HepG2 (cell line): Measurements from ENCODE around the gene RAB30.

ENCODE experiments used
- ADNP ChIP-seq: sonication (generic); formaldehyde crosslinking; IDR thresholded peaks from 2 replicates; pipeline ENCODE4 v1.4.0; 2020; ENCODE audit warnings: missing genetic modification reagents
- CBFB ChIP-seq: sonication (generic); formaldehyde crosslinking; IDR thresholded peaks from 2 replicates; pipeline ENCODE4 v1.4.0; 2020; ENCODE audit warnings: missing genetic modification reagents
- ESRRA ChIP-seq: sonication (generic); formaldehyde crosslinking; IDR thresholded peaks from 2 replicates; pipeline ENCODE4 v1.5.1; 2020; ENCODE audit warnings: mild to moderate bottlenecking, low read depth, missing genetic modification reagents
- FOSL2 ChIP-seq: sonication (generic); formaldehyde crosslinking; IDR thresholded peaks from 2 replicates; pipeline ENCODE4 v1.4.0; 2020; ENCODE audit warnings: missing genetic modification reagents
- GLI4 ChIP-seq: sonication (generic); formaldehyde crosslinking; IDR thresholded peaks from 2 replicates; pipeline ENCODE4 v1.5.1; 2020; ENCODE audit warnings: missing genetic modification reagents, mild to moderate bottlenecking, moderate library complexity, borderline replicate concordance
- MYC ChIP-seq: sonication (generic); formaldehyde crosslinking; IDR thresholded peaks from 2 replicates; pipeline ENCODE4 v1.9.0; 2021; ENCODE audit warnings: missing genetic modification reagents, borderline replicate concordance
- TP53 ChIP-seq: sonication (generic); formaldehyde crosslinking; conservative IDR thresholded peaks from 2 replicates; pipeline ENCODE4 v1.4.0; 2020; ENCODE audit warnings: missing genetic modification reagents
- ZFX ChIP-seq: sonication (generic); formaldehyde crosslinking; IDR thresholded peaks from 2 replicates; pipeline ENCODE4 v1.4.0; 2020; ENCODE audit warnings: mild to moderate bottlenecking, low read depth, missing genetic modification reagents, moderate library complexity
- ZNF431 ChIP-seq: sonication (generic); formaldehyde crosslinking; IDR thresholded peaks from 2 replicates; pipeline ENCODE4 v1.9.0; 2022; ENCODE audit warnings: missing genetic modification reagents, low read depth, mild to moderate bottlenecking, borderline replicate concordance
- TF ChIP-seq, protein P1 (sequence below): conservative IDR thresholded peaks from 2 replicates; pipeline ENCODE4 v1.6.1; 2018; ENCODE audit warnings: missing genetic modification reagents
- TF ChIP-seq, protein P2 (sequence below), 2 experiments: sonication (generic) in 1 of 2; formaldehyde crosslinking in 1 of 2; IDR thresholded peaks; 2 replicates each; pipeline versions ENCODE4 v1.4.0 to v1.6.1; 2018 to 2020; ENCODE audit warnings: missing genetic modification reagents in 2 of 2, borderline replicate concordance in 1 of 2, low read depth in 1 of 2, mild to moderate bottlenecking in 1 of 2, missing biosample characterization in 1 of 2
- TF ChIP-seq, protein P3 (sequence below): sonication (generic); formaldehyde crosslinking; IDR thresholded peaks from 2 replicates; pipeline ENCODE4 v1.5.0; 2020; ENCODE audit warnings: mild to moderate bottlenecking, missing genetic modification reagents, moderate library complexity
- TF ChIP-seq, protein P4 (sequence below): sonication (generic); formaldehyde crosslinking; IDR thresholded peaks from 2 replicates; pipeline ENCODE4 v1.4.0; 2020; ENCODE audit warnings: missing genetic modification reagents, mild to moderate bottlenecking, borderline replicate concordance

DNA sequence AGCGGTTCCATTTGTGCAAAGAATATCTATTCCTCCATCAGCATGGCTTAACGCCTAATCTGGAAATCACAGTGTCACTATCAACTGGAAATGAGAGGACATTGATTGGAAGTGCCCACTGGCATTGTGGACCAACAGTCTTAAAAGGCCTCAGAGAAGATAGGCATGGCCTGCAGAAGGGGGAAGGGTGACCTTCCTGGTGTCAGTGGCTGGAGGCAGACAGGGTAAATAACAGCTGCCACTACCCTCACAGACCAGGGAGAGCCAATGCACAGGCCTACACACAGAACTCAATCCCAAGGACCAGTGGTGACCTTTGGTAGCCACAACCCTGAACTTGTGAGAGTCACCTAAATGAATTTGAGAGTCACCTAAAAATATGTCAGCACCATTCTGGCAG is 134.1 kb downstream of the RAB30 start:
- TF ChIP-seq ADNP = no peak
- no peak for TF ChIP-seq GLI4
- no peak for TF ChIP-seq ZNF431
- TF ChIP-seq FOSL2 (CRISPR knock-in tag) = no peak
- no peak for TF ChIP-seq ESRRA
- TF ChIP-seq, protein P1, sequence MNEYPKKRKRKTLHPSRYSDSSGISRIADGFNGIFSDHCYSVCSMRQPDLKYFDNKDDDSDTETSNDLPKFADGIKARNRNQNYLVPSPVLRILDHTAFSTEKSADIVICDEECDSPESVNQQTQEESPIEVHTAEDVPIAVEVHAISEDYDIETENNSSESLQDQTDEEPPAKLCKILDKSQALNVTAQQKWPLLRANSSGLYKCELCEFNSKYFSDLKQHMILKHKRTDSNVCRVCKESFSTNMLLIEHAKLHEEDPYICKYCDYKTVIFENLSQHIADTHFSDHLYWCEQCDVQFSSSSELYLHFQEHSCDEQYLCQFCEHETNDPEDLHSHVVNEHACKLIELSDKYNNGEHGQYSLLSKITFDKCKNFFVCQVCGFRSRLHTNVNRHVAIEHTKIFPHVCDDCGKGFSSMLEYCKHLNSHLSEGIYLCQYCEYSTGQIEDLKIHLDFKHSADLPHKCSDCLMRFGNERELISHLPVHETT = no peak
- TF ChIP-seq, protein P2, sequence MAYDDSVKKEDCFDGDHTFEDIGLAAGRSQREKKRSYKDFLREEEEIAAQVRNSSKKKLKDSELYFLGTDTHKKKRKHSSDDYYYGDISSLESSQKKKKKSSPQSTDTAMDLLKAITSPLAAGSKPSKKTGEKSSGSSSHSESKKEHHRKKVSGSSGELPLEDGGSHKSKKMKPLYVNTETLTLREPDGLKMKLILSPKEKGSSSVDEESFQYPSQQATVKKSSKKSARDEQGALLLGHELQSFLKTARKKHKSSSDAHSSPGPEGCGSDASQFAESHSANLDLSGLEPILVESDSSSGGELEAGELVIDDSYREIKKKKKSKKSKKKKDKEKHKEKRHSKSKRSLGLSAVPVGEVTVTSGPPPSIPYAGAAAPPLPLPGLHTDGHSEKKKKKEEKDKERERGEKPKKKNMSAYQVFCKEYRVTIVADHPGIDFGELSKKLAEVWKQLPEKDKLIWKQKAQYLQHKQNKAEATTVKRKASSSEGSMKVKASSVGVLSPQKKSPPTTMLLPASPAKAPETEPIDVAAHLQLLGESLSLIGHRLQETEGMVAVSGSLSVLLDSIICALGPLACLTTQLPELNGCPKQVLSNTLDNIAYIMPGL (CRISPR knock-in tag; IDR thresholded peaks at IDR 0.05; ENCODE audit: borderline replicate concordance in 1 of 2, low read depth in 1 of 2) = no peak
- TF ChIP-seq, protein P3, sequence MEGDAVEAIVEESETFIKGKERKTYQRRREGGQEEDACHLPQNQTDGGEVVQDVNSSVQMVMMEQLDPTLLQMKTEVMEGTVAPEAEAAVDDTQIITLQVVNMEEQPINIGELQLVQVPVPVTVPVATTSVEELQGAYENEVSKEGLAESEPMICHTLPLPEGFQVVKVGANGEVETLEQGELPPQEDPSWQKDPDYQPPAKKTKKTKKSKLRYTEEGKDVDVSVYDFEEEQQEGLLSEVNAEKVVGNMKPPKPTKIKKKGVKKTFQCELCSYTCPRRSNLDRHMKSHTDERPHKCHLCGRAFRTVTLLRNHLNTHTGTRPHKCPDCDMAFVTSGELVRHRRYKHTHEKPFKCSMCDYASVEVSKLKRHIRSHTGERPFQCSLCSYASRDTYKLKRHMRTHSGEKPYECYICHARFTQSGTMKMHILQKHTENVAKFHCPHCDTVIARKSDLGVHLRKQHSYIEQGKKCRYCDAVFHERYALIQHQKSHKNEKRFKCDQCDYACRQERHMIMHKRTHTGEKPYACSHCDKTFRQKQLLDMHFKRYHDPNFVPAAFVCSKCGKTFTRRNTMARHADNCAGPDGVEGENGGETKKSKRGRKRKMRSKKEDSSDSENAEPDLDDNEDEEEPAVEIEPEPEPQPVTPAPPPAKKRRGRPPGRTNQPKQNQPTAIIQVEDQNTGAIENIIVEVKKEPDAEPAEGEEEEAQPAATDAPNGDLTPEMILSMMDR (CRISPR knock-in tag) = no peak
- no peak for TF ChIP-seq MYC (CRISPR knock-in tag)
- TF ChIP-seq CBFB (CRISPR knock-in tag) = no peak
- TF ChIP-seq, protein P4, sequence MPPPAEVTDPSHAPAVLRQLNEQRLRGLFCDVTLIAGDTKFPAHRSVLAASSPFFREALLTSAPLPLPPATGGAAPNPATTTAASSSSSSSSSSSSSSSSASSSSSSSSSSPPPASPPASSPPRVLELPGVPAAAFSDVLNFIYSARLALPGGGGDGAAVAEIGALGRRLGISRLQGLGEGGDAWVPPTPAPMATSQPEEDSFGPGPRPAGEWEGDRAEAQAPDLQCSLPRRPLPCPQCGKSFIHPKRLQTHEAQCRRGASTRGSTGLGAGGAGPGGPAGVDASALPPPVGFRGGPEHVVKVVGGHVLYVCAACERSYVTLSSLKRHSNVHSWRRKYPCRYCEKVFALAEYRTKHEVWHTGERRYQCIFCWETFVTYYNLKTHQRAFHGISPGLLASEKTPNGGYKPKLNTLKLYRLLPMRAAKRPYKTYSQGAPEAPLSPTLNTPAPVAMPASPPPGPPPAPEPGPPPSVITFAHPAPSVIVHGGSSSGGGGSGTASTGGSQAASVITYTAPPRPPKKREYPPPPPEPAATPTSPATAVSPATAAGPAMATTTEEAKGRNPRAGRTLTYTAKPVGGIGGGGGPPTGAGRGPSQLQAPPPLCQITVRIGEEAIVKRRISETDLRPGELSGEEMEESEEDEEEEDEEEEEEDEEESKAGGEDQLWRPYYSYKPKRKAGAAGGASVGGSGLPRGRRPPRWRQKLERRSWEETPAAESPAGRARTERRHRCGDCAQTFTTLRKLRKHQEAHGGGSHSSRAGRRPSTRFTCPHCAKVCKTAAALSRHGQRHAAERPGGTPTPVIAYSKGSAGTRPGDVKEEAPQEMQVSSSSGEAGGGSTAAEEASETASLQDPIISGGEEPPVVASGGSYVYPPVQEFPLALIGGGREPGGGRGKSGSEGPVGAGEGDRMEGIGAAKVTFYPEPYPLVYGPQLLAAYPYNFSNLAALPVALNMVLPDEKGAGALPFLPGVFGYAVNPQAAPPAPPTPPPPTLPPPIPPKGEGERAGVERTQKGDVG = no peak
- no peak for TF ChIP-seq TP53 (CRISPR knock-in tag)
- TF ChIP-seq ZFX (CRISPR knock-in tag) = no peak
